Vagina (tissue), 2 donors: ENCODE results near the gene DHX35. TPM values are rescaled to one million over a fixed set of nuclear protein-coding genes. Genes with fewer than 3 reads are reported as not detected.
A peak's percentile ranks its signal among the peaks of the same experiment; 100 is the strongest.

Experiments used
- DNase-seq, 2 donors: peaks; one replicate each; pipeline ENCODE4 v3.0.0-alpha.2; 2017; ENCODE audit errors: extremely low spot score in 2 of 2
- H3K27ac ChIP-seq: fragments of 200-600 bp; sonication (generic); one replicate; pipeline ENCODE4 v1.5.1; 2019
- H3K27me3 ChIP-seq: fragments of 200-600 bp; sonication (generic); one replicate; pipeline ENCODE4 v1.5.1; 2019
- H3K36me3 ChIP-seq, 2 donors: fragments of 200-600 bp; sonication (generic); one replicate each; pipeline ENCODE4 v1.5.1; 2017 to 2019
- H3K4me1 ChIP-seq: fragments of 200-600 bp; sonication (generic); one replicate; pipeline ENCODE4 v1.5.1; 2019
- H3K4me3 ChIP-seq, 2 donors: fragments of 200-600 bp; sonication (generic); 1 replicate in 1 of 2; 2 replicates in 1 of 2; pipeline ENCODE4 v1.5.1; 2016 to 2019
- H3K9me3 ChIP-seq: fragments of 200-600 bp; sonication (generic); one replicate; pipeline ENCODE4 v1.5.1; 2019
- POLR2A ChIP-seq, 2 donors: fragments of 450-650 bp; IDR thresholded peaks; one replicate each; pipeline ENCODE4 v1.6.1; 2017; ENCODE audit warnings: antibody characterized with exemption in 2 of 2, mild to moderate bottlenecking in 2 of 2, moderate library complexity in 2 of 2
- POLR2AphosphoS5 ChIP-seq, 2 donors: sonication (generic); formaldehyde crosslinking; IDR thresholded peaks; one replicate each; pipeline ENCODE4 v1.9.0; 2017; ENCODE audit warnings: antibody characterized with exemption in 2 of 2, mild to moderate bottlenecking in 2 of 2, low read depth in 1 of 2; ENCODE audit not compliant: insufficient read depth in 1 of 2
- intact Hi-C: fragments of 100-400 bp; cut with DNase I; formaldehyde crosslinking; loops from one replicate; pipeline ENCODE4 v1.15.1; 2023
- total RNA-seq: library from RNA; depleted of rRNA; stranded (reverse); fragments of >200 nt; gene quantifications from one replicate; pipeline ENCODE4 v1.2.3, GENCODE V29; 2016
- TF ChIP-seq, protein P1 (sequence below), 3 experiments: fragments of 450-650 bp in 2 of 3; fragments of 200-600 bp in 1 of 3; sonication (generic) in 1 of 3; IDR thresholded peaks; one replicate each; pipeline ENCODE4 v1.5.1; 2017 to 2019; ENCODE audit warnings: antibody characterized with exemption in 3 of 3, mild to moderate bottlenecking in 2 of 3, moderate library complexity in 2 of 3

Gene DHX35
- total RNA-seq, 1 donor from 2014 or later = 13.0 TPM

DNA sequence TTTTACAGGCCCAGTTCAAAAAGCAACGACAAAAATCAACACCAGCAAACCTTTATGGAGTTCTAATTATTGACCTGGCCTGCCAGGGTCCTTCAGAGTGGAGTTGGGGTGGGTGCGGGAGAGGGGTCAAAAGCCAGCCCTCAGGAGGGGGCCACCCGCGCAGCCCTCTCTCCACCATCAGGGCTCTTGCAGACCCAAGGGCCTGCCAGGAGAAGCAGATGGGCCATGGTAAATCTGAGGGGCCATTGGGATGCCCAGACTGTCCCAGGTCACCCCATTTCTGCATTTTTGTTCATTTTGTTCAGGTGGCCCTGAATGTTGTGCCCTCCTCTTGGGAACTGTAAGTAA is 88.4 kb downstream of the DHX35 start:
- intact Hi-C loops = no loop called here
- Histone ChIP-seq H3K27ac (no peak overlapping the region), H3K9me3 (no peaks in the 10 kb centered on the region), H3K4me1 (peaks cover 12% of the 10 kb centered on the region), H3K4me3 (peak overlapping the region; percentile 54 to 66), H3K27me3 (no peaks in the 10 kb centered on the region), H3K36me3 (no peaks in the 10 kb centered on the region)
- DNase-seq = no peak
- TF ChIP-seq POLR2AphosphoS5 (IDR thresholded peaks at IDR 0.05; ENCODE audit: insufficient read depth in 1 of 2, low read depth in 1 of 2) = no peak
- no peak for TF ChIP-seq POLR2A (IDR thresholded peaks at IDR 0.05)
- TF ChIP-seq, protein P1, sequence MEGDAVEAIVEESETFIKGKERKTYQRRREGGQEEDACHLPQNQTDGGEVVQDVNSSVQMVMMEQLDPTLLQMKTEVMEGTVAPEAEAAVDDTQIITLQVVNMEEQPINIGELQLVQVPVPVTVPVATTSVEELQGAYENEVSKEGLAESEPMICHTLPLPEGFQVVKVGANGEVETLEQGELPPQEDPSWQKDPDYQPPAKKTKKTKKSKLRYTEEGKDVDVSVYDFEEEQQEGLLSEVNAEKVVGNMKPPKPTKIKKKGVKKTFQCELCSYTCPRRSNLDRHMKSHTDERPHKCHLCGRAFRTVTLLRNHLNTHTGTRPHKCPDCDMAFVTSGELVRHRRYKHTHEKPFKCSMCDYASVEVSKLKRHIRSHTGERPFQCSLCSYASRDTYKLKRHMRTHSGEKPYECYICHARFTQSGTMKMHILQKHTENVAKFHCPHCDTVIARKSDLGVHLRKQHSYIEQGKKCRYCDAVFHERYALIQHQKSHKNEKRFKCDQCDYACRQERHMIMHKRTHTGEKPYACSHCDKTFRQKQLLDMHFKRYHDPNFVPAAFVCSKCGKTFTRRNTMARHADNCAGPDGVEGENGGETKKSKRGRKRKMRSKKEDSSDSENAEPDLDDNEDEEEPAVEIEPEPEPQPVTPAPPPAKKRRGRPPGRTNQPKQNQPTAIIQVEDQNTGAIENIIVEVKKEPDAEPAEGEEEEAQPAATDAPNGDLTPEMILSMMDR (IDR thresholded peaks at IDR 0.05) = no peak

DNA sequence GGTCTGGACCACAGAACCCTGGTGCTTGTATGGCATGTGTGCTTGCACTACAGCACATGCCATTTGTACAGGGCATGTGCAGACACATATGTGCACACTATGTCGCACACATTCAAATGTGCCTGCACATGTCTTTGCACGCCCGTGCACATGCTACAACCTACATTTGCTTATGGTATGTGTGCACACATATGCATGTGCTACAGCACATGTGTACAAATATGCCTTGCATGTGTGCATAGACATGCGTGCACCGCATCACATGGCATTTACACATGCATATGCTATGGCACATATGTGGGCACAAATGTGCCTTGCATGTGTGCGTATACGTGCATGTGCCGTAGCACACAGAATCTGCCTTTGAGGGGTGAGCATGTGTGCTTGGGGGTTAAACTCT is 90.5 kb downstream of the DHX35 start:
- TF ChIP-seq, protein P1 (IDR thresholded peaks at IDR 0.05) = no peak
- TF ChIP-seq POLR2AphosphoS5 (IDR thresholded peaks at IDR 0.05; ENCODE audit: insufficient read depth in 1 of 2, low read depth in 1 of 2) (no peak), POLR2A (IDR thresholded peaks at IDR 0.05) (no peak)
- intact Hi-C loops = no loop called here
- Histone ChIP-seq H3K36me3 (no peaks in the 10 kb centered on the region), H3K9me3 (no peaks in the 10 kb centered on the region), H3K27me3 (no peaks in the 10 kb centered on the region), H3K4me1 (peaks cover 12% of the 10 kb centered on the region), H3K4me3 (no peak overlapping the region), H3K27ac (no peak overlapping the region)
- no peak for DNase-seq

DNA sequence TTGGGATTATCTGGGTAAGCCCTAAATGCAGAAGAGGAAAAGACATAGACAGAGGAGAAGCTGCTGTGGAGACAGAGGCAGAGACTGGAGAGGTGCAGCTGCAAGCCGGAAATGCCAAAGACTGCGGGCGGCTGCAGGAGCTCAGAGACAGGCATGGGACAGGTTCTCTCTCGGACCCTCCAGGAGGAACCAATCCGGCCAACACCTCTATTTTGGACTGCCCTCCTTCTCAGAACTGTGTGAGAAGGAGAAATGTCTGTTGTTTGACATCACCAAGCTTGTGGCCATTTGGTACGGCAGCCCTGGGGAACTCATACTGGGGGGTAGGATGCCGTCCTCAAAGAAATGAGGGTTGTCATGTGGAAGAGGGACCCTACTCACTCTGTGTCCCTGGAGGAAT is 95.0 kb downstream of the DHX35 start:
- no peaks in the 10 kb centered on the region for H3K4me1 ChIP-seq
- H3K36me3 ChIP-seq = no peaks in the 10 kb centered on the region
- no peaks in the 10 kb centered on the region for H3K27me3 ChIP-seq
- no peak overlapping the region for H3K27ac ChIP-seq
- no peak for TF ChIP-seq POLR2A (IDR thresholded peaks at IDR 0.05)
- TF ChIP-seq, protein P1 (IDR thresholded peaks at IDR 0.05) = no peak
- TF ChIP-seq POLR2AphosphoS5 (IDR thresholded peaks at IDR 0.05; ENCODE audit: insufficient read depth in 1 of 2, low read depth in 1 of 2) = no peak
- intact Hi-C loops = no loop called here
- no peak overlapping the region for H3K4me3 ChIP-seq
- DNase-seq = no peak
- H3K9me3 ChIP-seq = no peaks in the 10 kb centered on the region

DNA sequence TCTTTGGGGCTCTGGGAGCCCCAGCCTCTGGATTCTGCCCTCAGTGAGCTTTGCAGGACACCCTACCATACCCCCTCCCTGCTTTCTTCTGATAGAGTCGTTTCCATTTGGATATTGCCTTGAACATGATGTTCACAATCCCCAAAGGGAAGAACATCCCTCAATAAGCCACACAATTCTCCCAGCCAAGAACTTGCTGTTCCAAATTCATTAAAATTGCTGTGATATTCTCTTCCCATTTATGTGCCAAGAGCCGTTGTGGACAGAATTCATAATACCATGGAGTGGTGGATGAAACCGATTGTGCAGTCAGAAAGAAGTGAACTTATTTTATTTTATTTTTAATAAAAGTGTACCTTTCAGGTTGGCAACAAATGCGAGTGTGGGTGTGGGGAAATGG is 95.8 kb downstream of the DHX35 start:
- no peak for DNase-seq
- no peak overlapping the region for H3K4me3 ChIP-seq
- no peaks in the 10 kb centered on the region for H3K36me3 ChIP-seq
- no peaks in the 10 kb centered on the region for H3K9me3 ChIP-seq
- intact Hi-C loops = no loop called here
- TF ChIP-seq POLR2A (IDR thresholded peaks at IDR 0.05) (no peak), POLR2AphosphoS5 (IDR thresholded peaks at IDR 0.05; ENCODE audit: insufficient read depth in 1 of 2, low read depth in 1 of 2) (no peak)
- TF ChIP-seq, protein P1 (IDR thresholded peaks at IDR 0.05) = no peak
- no peaks in the 10 kb centered on the region for H3K27me3 ChIP-seq
- H3K4me1 ChIP-seq = no peaks in the 10 kb centered on the region
- H3K27ac ChIP-seq = no peak overlapping the region

- DNase-seq = no peak
- intact Hi-C loops = no loop called here
These were observed 96.9 kb downstream of the DHX35 start for GRCh38 chr20:39059036-39059435.

More at GRCh38 chr20:39059036-39059435, 96.9 kb downstream of the DHX35 start:
- Histone ChIP-seq H3K4me1 (no peaks in the 10 kb centered on the region), H3K4me3 (no peak overlapping the region), H3K27ac (no peak overlapping the region), H3K36me3 (no peaks in the 10 kb centered on the region), H3K9me3 (no peaks in the 10 kb centered on the region), H3K27me3 (no peaks in the 10 kb centered on the region)
- TF ChIP-seq POLR2AphosphoS5 (IDR thresholded peaks at IDR 0.05; ENCODE audit: insufficient read depth in 1 of 2, low read depth in 1 of 2) (no peak), POLR2A (IDR thresholded peaks at IDR 0.05) (no peak)
